NB4 (cell line): ENCODE results near the gene CNTNAP2.

Source experiments
- CTCF ChIP-seq: IDR thresholded peaks from one replicate; pipeline ENCODE4 v1.5.1; 2012; ENCODE audit warnings: low read depth, low read length
- MAX ChIP-seq: IDR thresholded peaks from 2 replicates; pipeline ENCODE4 v1.6.1; 2011; ENCODE audit warnings: low read depth, low read length
- POLR2A ChIP-seq: IDR thresholded peaks from 2 replicates; pipeline ENCODE4 v1.6.1; 2011; ENCODE audit warnings: mild to moderate bottlenecking; ENCODE audit not compliant: insufficient read length; ENCODE audit errors: extremely low read depth

- no peak for TF ChIP-seq MAX
- no peak for TF ChIP-seq CTCF
- no peak for TF ChIP-seq POLR2A
These were observed 2030.8 kb downstream of the CNTNAP2 start for GRCh38 chr7:148147438-148147837.
